HCT116 (cell line): ENCODE measurements around the gene CASTOR2. TPM values are rescaled to one million over a fixed set of nuclear protein-coding genes. Genes with fewer than 3 reads are reported as not detected.

ENCODE experiments used
- ATAC-seq: fragments of 200-7000 bp; cut with Tn5 transposase; 2 replicates; pipeline ENCODE4 v1.9.1; 2020; ENCODE audit warnings: mild to moderate bottlenecking, moderate library complexity
- BruUV-seq: library from RNA; stranded (reverse); fragments of 400-500 nt; replicated peaks from 2 replicates; lab custom pipeline; 2021; lab: Mats Ljungman, UMichigan
- CTCF ChIA-PET: fragments of 300-600 bp; sonication (Branson Sonifier 250); formaldehyde crosslinking; loops from one replicate; lab custom pipeline; 2021; ENCODE audit warnings: antibody characterized with exemption; lab: Charles Lee
- POLR2A ChIA-PET: fragments of 300-600, 350-600 bp; sonication (Branson Sonifier 250); formaldehyde crosslinking; loops from one replicate; lab custom pipeline; 2021; ENCODE audit warnings: antibody characterized with exemption; lab: Charles Lee
- RAD21 ChIA-PET, 2 experiments: fragments of 300-600 bp; sonication (Branson Sonifier 250); formaldehyde crosslinking; loops; one replicate each; lab custom pipeline; 2023; ENCODE audit warnings: low total read pairs in 2 of 2; ENCODE audit not compliant: uncharacterized antibody in 2 of 2, unreplicated experiment in 2 of 2, low non-redundant PET in 1 of 2; lab: Charles Lee
- DNase-seq: peaks from one replicate; pipeline ENCODE4 v3.0.0-alpha.2; 2010; ENCODE audit warnings: low read depth, low spot score
- H2AFZ ChIP-seq: fragments of 200-600 bp; shearing (Covaris generic), sonication (generic); 2 replicates; pipeline ENCODE4 v1.6.1; 2017; ENCODE audit warnings: low read depth, mixed run types, mixed read lengths, antibody characterized with exemption, low read length; ENCODE audit not compliant: poor library complexity, severe bottlenecking
- H3K27ac ChIP-seq: 2 replicates; pipeline ENCODE4 v1.5.1; 2012; ENCODE audit warnings: low read depth, low read length
- H3K27me3 ChIP-seq: fragments of 200-600 bp; sonication (generic); 2 replicates; pipeline ENCODE4 v1.6.1; 2016; ENCODE audit warnings: mixed run types, low read length, mixed read lengths; ENCODE audit not compliant: insufficient read depth
- H3K36me3 ChIP-seq, 2 experiments: fragments of 200-500 bp in 1 of 2; fragments of 200-600 bp in 1 of 2; sonication (Bioruptor generic) in 1 of 2; sonication (generic) in 1 of 2; 2 replicates each; pipeline versions ENCODE4 v1.5.1 to v1.6.1; 2014 to 2016; ENCODE audit warnings: low read length in 2 of 2, inconsistent platforms in 1 of 2, mixed read lengths in 1 of 2, mixed run types in 1 of 2; ENCODE audit not compliant: insufficient read depth in 2 of 2, control insufficient read depth in 1 of 2
- H3K4me1 ChIP-seq, 2 experiments: fragments of 200-600 bp in 1 of 2; sonication (generic) in 1 of 2; 2 replicates each; pipeline versions ENCODE4 v1.5.1 to v1.6.1; 2012 to 2017; ENCODE audit warnings: low read length in 2 of 2, inconsistent platforms in 1 of 2, mild to moderate bottlenecking in 1 of 2, mixed read lengths in 1 of 2, mixed run types in 1 of 2, moderate library complexity in 1 of 2; ENCODE audit not compliant: insufficient read depth in 2 of 2, control insufficient read depth in 1 of 2
- H3K4me2 ChIP-seq: fragments of 200-600 bp; sonication (generic); 2 replicates; pipeline ENCODE4 v1.6.1; 2017; ENCODE audit warnings: mixed run types, low read length, mixed read lengths
- H3K4me3 ChIP-seq, 2 experiments: fragments of 200-600 bp in 1 of 2; sonication (generic) in 1 of 2; replicated peaks in 1 of 2; 2 replicates each; pipeline ENCODE4 v1.5.1; 2011 to 2016; ENCODE audit warnings: low read length in 2 of 2, control low read depth in 1 of 2, low read depth in 1 of 2, mild to moderate bottlenecking in 1 of 2, mixed read lengths in 1 of 2, mixed run types in 1 of 2
- H3K79me2 ChIP-seq: fragments of 200-600 bp; sonication (generic); 2 replicates; pipeline ENCODE4 v1.6.1; 2017; ENCODE audit warnings: mild to moderate bottlenecking, mixed run types, low read length, moderate library complexity, mixed read lengths; ENCODE audit not compliant: insufficient read depth
- H3K9ac ChIP-seq: fragments of 200-600 bp; sonication (generic); 2 replicates; pipeline ENCODE4 v1.6.1; 2016; ENCODE audit warnings: low read length, mixed read lengths
- H3K9me2 ChIP-seq: fragments of 200-600 bp; sonication (generic), shearing (Covaris generic); 2 replicates; pipeline ENCODE4 v1.6.1; 2017; ENCODE audit warnings: mixed run types, mild to moderate bottlenecking, moderate library complexity; ENCODE audit not compliant: insufficient read depth
- H3K9me3 ChIP-seq, 2 experiments: fragments of 200-500 bp in 1 of 2; fragments of 200-600 bp in 1 of 2; sonication (Bioruptor generic) in 1 of 2; sonication (generic) in 1 of 2; 2 replicates each; pipeline ENCODE4 v1.6.1; 2014 to 2017; ENCODE audit warnings: low read length in 2 of 2, mixed read lengths in 2 of 2, inconsistent platforms in 1 of 2, low read depth in 1 of 2, mild to moderate bottlenecking in 1 of 2, mixed run types in 1 of 2, moderate library complexity in 1 of 2; ENCODE audit not compliant: control insufficient read depth in 1 of 2, insufficient read depth in 1 of 2
- H4K20me1 ChIP-seq: fragments of 200-600 bp; sonication (generic), shearing (Covaris generic); 2 replicates; pipeline ENCODE4 v1.6.1; 2017; ENCODE audit warnings: mixed run types, mild to moderate bottlenecking, moderate library complexity; ENCODE audit not compliant: insufficient read depth
- CEBPB ChIP-seq: IDR thresholded peaks from 2 replicates; pipeline ENCODE4 v1.6.1; 2012; ENCODE audit warnings: low read depth
- EGR1 ChIP-seq: IDR thresholded peaks from 2 replicates; pipeline ENCODE4 v1.6.1; 2012; ENCODE audit warnings: low read depth
- EZH2 ChIP-seq: fragments of 200-600 bp; sonication (generic); IDR thresholded peaks from 2 replicates; pipeline ENCODE4 v1.6.1; 2017; ENCODE audit warnings: antibody characterized with exemption, mixed run types
- EZH2phosphoT487 ChIP-seq: fragments of 200-600 bp; IDR thresholded peaks from 2 replicates; pipeline ENCODE4 v1.6.1; 2018; ENCODE audit warnings: antibody characterized with exemption, borderline replicate concordance
- FOSL1 ChIP-seq: IDR thresholded peaks from 2 replicates; pipeline ENCODE4 v1.6.1; 2012; ENCODE audit warnings: low read depth
- JUND ChIP-seq: IDR thresholded peaks from 2 replicates; pipeline ENCODE4 v1.6.1; 2012
- POLR2A ChIP-seq: IDR thresholded peaks from 2 replicates; pipeline ENCODE4 v1.7.0; 2011; ENCODE audit warnings: borderline replicate concordance; ENCODE audit not compliant: insufficient read depth, insufficient read length; ENCODE audit errors: extremely low read depth
- POLR2AphosphoS5 ChIP-seq: IDR thresholded peaks from 2 replicates; pipeline ENCODE4 v1.6.1; 2011; ENCODE audit warnings: mild to moderate bottlenecking, low read depth, low read length, moderate library complexity
- RAD21 ChIP-seq: IDR thresholded peaks from 2 replicates; pipeline ENCODE4 v1.6.1; 2012; ENCODE audit warnings: low read depth, mild to moderate bottlenecking
- SIN3A ChIP-seq: IDR thresholded peaks from 2 replicates; pipeline ENCODE4 v1.6.1; 2012; ENCODE audit warnings: low read depth
- SP1 ChIP-seq: IDR thresholded peaks from 2 replicates; pipeline ENCODE4 v1.6.1; 2012; ENCODE audit warnings: low read depth
- TCF7L2 ChIP-seq: IDR thresholded peaks from 2 replicates; pipeline ENCODE4 v1.7.0; 2011; ENCODE audit warnings: borderline replicate concordance, inconsistent platforms; ENCODE audit not compliant: insufficient read depth, insufficient read length; ENCODE audit errors: extremely low read depth
- YY1 ChIP-seq: IDR thresholded peaks from 2 replicates; pipeline ENCODE4 v1.6.1; 2011; ENCODE audit warnings: low read length, low read depth, moderate library complexity, mild to moderate bottlenecking; ENCODE audit not compliant: insufficient replicate concordance; ENCODE audit errors: extremely low read depth
- ZFX ChIP-seq: fragments of 450-650 bp; IDR thresholded peaks from 2 replicates; pipeline ENCODE4 v1.6.1; 2017
- ZNF274 ChIP-seq: fragments of 200-500 bp; sonication (Bioruptor generic); IDR thresholded peaks from 2 replicates; pipeline ENCODE4 v1.6.1; 2014; ENCODE audit warnings: mild to moderate bottlenecking, low read depth, low read length, inconsistent platforms
- intact Hi-C: fragments of 100-400 bp; cut with micrococcal nuclease; formaldehyde crosslinking; loops from 2 replicates; pipeline ENCODE4 v1.10.0; 2022
- total RNA-seq: library from RNA; stranded (reverse); gene quantifications from one replicate; pipeline ENCODE4 v1.2.1, GENCODE V29; 2021; ENCODE audit not compliant: unreplicated experiment
- TF ChIP-seq, protein P1 (sequence below), 3 experiments: fragments of 200-600 bp in 1 of 3; sonication (generic) in 1 of 3; IDR thresholded peaks in 2 of 3; conservative IDR thresholded peaks in 1 of 3; 2 replicates each; pipeline ENCODE4 v1.5.1; 2012 to 2017; ENCODE audit warnings: low read depth in 2 of 3, low read length in 2 of 3, antibody characterized with exemption in 1 of 3, borderline replicate concordance in 1 of 3, control low read depth in 1 of 3, mild to moderate bottlenecking in 1 of 3, mixed read lengths in 1 of 3, mixed run types in 1 of 3, moderate library complexity in 1 of 3; ENCODE audit not compliant: insufficient read depth in 1 of 3
- TF ChIP-seq, protein P2 (sequence below): IDR thresholded peaks from 2 replicates; pipeline ENCODE4 v1.6.1; 2012
- TF ChIP-seq, protein P3 (sequence below): IDR thresholded peaks from 2 replicates; pipeline ENCODE4 v1.6.1; 2011; ENCODE audit warnings: mild to moderate bottlenecking, low read length, moderate library complexity; ENCODE audit not compliant: insufficient replicate concordance; ENCODE audit errors: extremely low read depth
- TF ChIP-seq, protein P4 (sequence below): IDR thresholded peaks from 2 replicates; pipeline ENCODE4 v1.6.1; 2012; ENCODE audit warnings: low read depth

Gene CASTOR2
- total RNA-seq, 1 experiment from 2014 or later = 9.4 TPM

DNA sequence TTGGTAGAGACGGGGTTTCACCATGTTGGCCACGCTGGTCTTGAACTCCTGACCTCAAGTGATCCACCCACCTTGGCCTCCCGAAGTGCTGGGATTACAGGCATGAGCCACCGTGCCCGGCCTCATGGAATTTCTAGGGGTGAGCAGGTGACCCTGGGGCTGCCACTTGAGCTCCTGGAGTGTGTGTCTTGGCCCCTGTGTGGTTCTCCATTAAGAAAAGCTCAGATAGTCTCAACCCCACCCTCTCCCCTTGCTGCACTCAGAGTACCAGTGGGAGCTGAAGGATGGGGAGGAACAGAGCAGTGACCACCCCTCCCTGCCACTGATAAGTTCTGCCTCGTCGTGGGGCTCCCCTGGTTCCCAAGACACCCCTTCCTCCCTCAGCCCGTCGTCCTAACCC is 63.8 kb downstream of the CASTOR2 start:
- RAD21 ChIA-PET = no interaction called here
- no peak overlapping the region for H3K9ac ChIP-seq
- no peaks in the 10 kb centered on the region for H3K9me3 ChIP-seq
- H2AFZ ChIP-seq = no peak overlapping the region
- no peaks in the 10 kb centered on the region for H3K79me2 ChIP-seq
- CTCF ChIA-PET = no interaction called here
- no peak overlapping the region for H3K27ac ChIP-seq
- no peaks in the 10 kb centered on the region for H3K36me3 ChIP-seq
- H4K20me1 ChIP-seq = no peaks in the 10 kb centered on the region
- no TSS peak for BruUV-seq
- H3K27me3 ChIP-seq = no peaks in the 10 kb centered on the region
- H3K9me2 ChIP-seq = no peaks in the 10 kb centered on the region
- DNase-seq (no peak), ATAC-seq (no peak)
- H3K4me3 ChIP-seq = no peak overlapping the region
- no peaks in the 10 kb centered on the region for H3K4me1 ChIP-seq
- H3K4me2 ChIP-seq = no peak overlapping the region
- POLR2A ChIA-PET = no interaction called here
- intact Hi-C loops = no loop called here
- TF ChIP-seq RAD21 = no peak
- TF ChIP-seq POLR2AphosphoS5 = no peak
- no peak for TF ChIP-seq JUND
- TF ChIP-seq, protein P1, sequence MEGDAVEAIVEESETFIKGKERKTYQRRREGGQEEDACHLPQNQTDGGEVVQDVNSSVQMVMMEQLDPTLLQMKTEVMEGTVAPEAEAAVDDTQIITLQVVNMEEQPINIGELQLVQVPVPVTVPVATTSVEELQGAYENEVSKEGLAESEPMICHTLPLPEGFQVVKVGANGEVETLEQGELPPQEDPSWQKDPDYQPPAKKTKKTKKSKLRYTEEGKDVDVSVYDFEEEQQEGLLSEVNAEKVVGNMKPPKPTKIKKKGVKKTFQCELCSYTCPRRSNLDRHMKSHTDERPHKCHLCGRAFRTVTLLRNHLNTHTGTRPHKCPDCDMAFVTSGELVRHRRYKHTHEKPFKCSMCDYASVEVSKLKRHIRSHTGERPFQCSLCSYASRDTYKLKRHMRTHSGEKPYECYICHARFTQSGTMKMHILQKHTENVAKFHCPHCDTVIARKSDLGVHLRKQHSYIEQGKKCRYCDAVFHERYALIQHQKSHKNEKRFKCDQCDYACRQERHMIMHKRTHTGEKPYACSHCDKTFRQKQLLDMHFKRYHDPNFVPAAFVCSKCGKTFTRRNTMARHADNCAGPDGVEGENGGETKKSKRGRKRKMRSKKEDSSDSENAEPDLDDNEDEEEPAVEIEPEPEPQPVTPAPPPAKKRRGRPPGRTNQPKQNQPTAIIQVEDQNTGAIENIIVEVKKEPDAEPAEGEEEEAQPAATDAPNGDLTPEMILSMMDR (IDR thresholded peaks at IDR 0.05 in 2 of 3, conservative IDR thresholded peaks at IDR 0.05 in 1 of 3; ENCODE audit: borderline replicate concordance in 1 of 3, insufficient read depth in 1 of 3, low read depth in 2 of 3, low read length in 2 of 3) = no peak
- TF ChIP-seq EZH2phosphoT487 = no peak
- TF ChIP-seq ZFX = no peak
- TF ChIP-seq SIN3A = no peak
- no peak for TF ChIP-seq ZNF274
- no peak for TF ChIP-seq POLR2A
- no peak for TF ChIP-seq FOSL1
- no peak for TF ChIP-seq TCF7L2
- no peak for TF ChIP-seq CEBPB
- TF ChIP-seq, protein P2, sequence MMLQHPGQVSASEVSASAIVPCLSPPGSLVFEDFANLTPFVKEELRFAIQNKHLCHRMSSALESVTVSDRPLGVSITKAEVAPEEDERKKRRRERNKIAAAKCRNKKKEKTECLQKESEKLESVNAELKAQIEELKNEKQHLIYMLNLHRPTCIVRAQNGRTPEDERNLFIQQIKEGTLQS = no peak
- TF ChIP-seq, protein P3, sequence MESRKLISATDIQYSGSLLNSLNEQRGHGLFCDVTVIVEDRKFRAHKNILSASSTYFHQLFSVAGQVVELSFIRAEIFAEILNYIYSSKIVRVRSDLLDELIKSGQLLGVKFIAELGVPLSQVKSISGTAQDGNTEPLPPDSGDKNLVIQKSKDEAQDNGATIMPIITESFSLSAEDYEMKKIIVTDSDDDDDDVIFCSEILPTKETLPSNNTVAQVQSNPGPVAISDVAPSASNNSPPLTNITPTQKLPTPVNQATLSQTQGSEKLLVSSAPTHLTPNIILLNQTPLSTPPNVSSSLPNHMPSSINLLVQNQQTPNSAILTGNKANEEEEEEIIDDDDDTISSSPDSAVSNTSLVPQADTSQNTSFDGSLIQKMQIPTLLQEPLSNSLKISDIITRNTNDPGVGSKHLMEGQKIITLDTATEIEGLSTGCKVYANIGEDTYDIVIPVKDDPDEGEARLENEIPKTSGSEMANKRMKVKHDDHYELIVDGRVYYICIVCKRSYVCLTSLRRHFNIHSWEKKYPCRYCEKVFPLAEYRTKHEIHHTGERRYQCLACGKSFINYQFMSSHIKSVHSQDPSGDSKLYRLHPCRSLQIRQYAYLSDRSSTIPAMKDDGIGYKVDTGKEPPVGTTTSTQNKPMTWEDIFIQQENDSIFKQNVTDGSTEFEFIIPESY = no peak
- TF ChIP-seq SP1 = no peak
- no peak for TF ChIP-seq EZH2
- TF ChIP-seq YY1 = no peak
- TF ChIP-seq EGR1 = no peak
- TF ChIP-seq, protein P4, sequence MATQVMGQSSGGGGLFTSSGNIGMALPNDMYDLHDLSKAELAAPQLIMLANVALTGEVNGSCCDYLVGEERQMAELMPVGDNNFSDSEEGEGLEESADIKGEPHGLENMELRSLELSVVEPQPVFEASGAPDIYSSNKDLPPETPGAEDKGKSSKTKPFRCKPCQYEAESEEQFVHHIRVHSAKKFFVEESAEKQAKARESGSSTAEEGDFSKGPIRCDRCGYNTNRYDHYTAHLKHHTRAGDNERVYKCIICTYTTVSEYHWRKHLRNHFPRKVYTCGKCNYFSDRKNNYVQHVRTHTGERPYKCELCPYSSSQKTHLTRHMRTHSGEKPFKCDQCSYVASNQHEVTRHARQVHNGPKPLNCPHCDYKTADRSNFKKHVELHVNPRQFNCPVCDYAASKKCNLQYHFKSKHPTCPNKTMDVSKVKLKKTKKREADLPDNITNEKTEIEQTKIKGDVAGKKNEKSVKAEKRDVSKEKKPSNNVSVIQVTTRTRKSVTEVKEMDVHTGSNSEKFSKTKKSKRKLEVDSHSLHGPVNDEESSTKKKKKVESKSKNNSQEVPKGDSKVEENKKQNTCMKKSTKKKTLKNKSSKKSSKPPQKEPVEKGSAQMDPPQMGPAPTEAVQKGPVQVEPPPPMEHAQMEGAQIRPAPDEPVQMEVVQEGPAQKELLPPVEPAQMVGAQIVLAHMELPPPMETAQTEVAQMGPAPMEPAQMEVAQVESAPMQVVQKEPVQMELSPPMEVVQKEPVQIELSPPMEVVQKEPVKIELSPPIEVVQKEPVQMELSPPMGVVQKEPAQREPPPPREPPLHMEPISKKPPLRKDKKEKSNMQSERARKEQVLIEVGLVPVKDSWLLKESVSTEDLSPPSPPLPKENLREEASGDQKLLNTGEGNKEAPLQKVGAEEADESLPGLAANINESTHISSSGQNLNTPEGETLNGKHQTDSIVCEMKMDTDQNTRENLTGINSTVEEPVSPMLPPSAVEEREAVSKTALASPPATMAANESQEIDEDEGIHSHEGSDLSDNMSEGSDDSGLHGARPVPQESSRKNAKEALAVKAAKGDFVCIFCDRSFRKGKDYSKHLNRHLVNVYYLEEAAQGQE = no peak
